WTC11 (cell line): ENCODE results near the gene ARHGAP44.

Experiments
- ATF1 ChIP-seq: sonication (generic); formaldehyde crosslinking; IDR thresholded peaks from 2 replicates; pipeline ENCODE4 v1.8.1; 2023; ENCODE audit warnings: mild to moderate bottlenecking, moderate library complexity, missing genetic modification reagents
- JUN ChIP-seq: sonication (generic); formaldehyde crosslinking; IDR thresholded peaks from 2 replicates; pipeline ENCODE4 v1.8.0; 2023; ENCODE audit warnings: mild to moderate bottlenecking, missing genetic modification reagents
- NFYB ChIP-seq: sonication (generic); formaldehyde crosslinking; conservative IDR thresholded peaks from 2 replicates; pipeline ENCODE4 v1.8.0; 2022; ENCODE audit warnings: low read depth, missing genetic modification reagents
- TF ChIP-seq, protein P1 (sequence below): sonication (generic); formaldehyde crosslinking; IDR thresholded peaks from 2 replicates; pipeline ENCODE4 v1.8.1; 2023; ENCODE audit warnings: mild to moderate bottlenecking, missing genetic modification reagents, moderate library complexity
- TF ChIP-seq, protein P2 (sequence below): fragments of 200-600 bp; IDR thresholded peaks from 2 replicates; pipeline ENCODE4 v1.8.0; 2022; ENCODE audit warnings: antibody characterized with exemption
- TF ChIP-seq, protein P3 (sequence below): fragments of 250-450 bp; sonication (Bioruptor Pico); IDR thresholded peaks from 2 replicates; pipeline ENCODE4 v2.1.2; 2022; ENCODE audit warnings: mild to moderate bottlenecking, moderate library complexity
- TF ChIP-seq, protein P4 (sequence below): sonication (generic); formaldehyde crosslinking; IDR thresholded peaks from 2 replicates; pipeline ENCODE4 v1.8.1; 2022; ENCODE audit warnings: missing genetic modification reagents, borderline replicate concordance

DNA sequence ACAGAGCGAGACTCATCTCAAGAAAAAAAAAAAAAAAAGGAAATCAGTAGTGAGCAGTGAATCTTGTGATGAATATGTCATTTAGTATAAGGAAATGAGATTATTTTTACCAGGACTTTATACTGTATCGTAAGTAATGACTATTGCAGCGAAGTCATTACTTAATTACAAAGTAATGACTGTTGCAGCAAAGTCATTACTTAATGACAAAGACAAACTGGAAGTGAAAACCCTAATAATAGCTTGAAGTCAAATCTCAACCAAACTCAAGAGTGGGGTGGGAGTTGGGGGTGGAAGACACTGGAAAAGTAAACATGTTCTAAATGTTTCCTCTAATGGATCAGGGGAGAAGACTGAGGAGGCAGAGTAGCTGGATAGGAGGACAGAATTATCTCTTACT is 76.5 kb downstream of the ARHGAP44 start:
- TF ChIP-seq, protein P1, sequence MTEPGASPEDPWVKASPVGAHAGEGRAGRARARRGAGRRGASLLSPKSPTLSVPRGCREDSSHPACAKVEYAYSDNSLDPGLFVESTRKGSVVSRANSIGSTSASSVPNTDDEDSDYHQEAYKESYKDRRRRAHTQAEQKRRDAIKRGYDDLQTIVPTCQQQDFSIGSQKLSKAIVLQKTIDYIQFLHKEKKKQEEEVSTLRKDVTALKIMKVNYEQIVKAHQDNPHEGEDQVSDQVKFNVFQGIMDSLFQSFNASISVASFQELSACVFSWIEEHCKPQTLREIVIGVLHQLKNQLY (CRISPR knock-in tag), result no peak
- TF ChIP-seq, protein P2, sequence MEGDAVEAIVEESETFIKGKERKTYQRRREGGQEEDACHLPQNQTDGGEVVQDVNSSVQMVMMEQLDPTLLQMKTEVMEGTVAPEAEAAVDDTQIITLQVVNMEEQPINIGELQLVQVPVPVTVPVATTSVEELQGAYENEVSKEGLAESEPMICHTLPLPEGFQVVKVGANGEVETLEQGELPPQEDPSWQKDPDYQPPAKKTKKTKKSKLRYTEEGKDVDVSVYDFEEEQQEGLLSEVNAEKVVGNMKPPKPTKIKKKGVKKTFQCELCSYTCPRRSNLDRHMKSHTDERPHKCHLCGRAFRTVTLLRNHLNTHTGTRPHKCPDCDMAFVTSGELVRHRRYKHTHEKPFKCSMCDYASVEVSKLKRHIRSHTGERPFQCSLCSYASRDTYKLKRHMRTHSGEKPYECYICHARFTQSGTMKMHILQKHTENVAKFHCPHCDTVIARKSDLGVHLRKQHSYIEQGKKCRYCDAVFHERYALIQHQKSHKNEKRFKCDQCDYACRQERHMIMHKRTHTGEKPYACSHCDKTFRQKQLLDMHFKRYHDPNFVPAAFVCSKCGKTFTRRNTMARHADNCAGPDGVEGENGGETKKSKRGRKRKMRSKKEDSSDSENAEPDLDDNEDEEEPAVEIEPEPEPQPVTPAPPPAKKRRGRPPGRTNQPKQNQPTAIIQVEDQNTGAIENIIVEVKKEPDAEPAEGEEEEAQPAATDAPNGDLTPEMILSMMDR, result no peak
- TF ChIP-seq NFYB (CRISPR knock-in tag) (no peak), JUN (CRISPR knock-in tag) (no peak), ATF1 (no peak)
- TF ChIP-seq, protein P3, sequence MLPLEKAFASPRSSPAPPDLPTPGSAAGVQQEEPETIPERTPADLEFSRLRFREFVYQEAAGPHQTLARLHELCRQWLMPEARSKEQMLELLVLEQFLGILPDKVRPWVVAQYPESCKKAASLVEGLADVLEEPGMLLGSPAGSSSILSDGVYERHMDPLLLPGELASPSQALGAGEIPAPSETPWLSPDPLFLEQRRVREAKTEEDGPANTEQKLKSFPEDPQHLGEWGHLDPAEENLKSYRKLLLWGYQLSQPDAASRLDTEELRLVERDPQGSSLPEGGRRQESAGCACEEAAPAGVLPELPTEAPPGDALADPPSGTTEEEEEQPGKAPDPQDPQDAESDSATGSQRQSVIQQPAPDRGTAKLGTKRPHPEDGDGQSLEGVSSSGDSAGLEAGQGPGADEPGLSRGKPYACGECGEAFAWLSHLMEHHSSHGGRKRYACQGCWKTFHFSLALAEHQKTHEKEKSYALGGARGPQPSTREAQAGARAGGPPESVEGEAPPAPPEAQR (CRISPR knock-in tag), result no peak
- TF ChIP-seq, protein P4, sequence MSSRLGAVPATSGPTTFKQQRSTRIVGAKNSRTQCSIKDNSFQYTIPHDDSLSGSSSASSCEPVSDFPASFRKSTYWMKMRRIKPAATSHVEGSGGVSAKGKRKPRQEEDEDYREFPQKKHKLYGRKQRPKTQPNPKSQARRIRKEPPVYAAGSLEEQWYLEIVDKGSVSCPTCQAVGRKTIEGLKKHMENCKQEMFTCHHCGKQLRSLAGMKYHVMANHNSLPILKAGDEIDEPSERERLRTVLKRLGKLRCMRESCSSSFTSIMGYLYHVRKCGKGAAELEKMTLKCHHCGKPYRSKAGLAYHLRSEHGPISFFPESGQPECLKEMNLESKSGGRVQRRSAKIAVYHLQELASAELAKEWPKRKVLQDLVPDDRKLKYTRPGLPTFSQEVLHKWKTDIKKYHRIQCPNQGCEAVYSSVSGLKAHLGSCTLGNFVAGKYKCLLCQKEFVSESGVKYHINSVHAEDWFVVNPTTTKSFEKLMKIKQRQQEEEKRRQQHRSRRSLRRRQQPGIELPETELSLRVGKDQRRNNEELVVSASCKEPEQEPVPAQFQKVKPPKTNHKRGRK (CRISPR knock-in tag), result no peak
